HFF-Myc (cell line): ENCODE measurements around the gene VSTM2B.

Experiments used
- DNase-seq: peaks from one replicate; pipeline ENCODE4 v3.0.0-alpha.2; 2011; ENCODE audit warnings: low read depth; ENCODE audit errors: extremely low read depth
- H3K4me3 ChIP-seq: replicated peaks from 2 replicates; pipeline ENCODE4 v1.5.1; 2011; ENCODE audit warnings: low read depth, mild to moderate bottlenecking, control low read depth, low read length
- TF ChIP-seq, protein P1 (sequence below): IDR thresholded peaks from 2 replicates; pipeline ENCODE4 v1.5.1; 2012; ENCODE audit warnings: mild to moderate bottlenecking, low read depth, low read length, control low read depth; ENCODE audit errors: missing control alignments

VSTM2B gene

DNA sequence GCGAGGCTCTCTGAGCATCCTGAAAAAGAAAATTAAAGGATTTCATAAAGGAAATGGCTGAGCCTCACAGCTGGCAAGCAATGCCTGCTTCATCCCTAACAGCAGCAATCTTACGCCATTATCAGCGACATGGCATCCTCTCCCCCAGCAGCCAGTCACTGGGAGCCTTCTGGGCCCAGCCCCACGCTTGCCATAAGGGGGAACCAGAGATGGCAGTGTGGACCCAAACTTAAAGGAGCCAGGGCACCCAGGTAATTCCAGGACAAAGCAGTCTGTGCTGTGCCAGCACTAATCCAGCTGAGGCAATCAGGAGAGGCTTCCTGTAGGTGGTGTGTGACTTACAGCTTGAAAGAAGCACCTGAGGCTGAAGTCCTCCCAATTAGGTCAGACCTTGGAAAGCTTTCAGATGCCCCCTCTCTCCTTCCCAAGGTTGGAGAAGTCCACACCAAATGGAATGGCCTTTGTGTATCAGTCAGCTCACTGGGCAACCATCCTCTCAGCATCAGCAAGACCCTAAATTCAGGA is 10.3 kb downstream of the VSTM2B start:
- H3K4me3 ChIP-seq: no peak overlapping the region
- TF ChIP-seq, protein P1, sequence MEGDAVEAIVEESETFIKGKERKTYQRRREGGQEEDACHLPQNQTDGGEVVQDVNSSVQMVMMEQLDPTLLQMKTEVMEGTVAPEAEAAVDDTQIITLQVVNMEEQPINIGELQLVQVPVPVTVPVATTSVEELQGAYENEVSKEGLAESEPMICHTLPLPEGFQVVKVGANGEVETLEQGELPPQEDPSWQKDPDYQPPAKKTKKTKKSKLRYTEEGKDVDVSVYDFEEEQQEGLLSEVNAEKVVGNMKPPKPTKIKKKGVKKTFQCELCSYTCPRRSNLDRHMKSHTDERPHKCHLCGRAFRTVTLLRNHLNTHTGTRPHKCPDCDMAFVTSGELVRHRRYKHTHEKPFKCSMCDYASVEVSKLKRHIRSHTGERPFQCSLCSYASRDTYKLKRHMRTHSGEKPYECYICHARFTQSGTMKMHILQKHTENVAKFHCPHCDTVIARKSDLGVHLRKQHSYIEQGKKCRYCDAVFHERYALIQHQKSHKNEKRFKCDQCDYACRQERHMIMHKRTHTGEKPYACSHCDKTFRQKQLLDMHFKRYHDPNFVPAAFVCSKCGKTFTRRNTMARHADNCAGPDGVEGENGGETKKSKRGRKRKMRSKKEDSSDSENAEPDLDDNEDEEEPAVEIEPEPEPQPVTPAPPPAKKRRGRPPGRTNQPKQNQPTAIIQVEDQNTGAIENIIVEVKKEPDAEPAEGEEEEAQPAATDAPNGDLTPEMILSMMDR: no peak
- DNase-seq: no peak

DNA sequence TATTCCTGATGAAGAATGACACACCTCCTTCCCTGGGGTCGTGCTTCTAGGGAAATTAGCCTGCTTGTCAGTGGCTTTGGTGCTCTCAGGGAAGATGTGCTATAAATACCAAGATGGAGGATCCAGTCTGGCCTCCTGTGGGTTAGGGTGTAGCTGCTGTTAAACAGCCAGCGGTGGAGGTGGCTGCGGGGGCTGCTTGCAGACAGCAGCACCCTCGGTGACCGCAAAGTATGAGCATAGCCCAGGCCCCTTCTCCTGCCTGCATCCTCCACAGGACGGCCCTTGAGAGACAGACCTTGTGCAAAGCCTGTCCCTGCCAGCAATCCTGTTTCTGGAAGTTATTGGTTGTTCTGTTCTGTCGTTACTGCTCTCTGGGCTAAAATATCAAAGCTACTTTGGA is 11.4 kb downstream of the VSTM2B start:
- TF ChIP-seq, protein P1: no peak
- no peak overlapping the region for H3K4me3 ChIP-seq
- no peak for DNase-seq

DNA sequence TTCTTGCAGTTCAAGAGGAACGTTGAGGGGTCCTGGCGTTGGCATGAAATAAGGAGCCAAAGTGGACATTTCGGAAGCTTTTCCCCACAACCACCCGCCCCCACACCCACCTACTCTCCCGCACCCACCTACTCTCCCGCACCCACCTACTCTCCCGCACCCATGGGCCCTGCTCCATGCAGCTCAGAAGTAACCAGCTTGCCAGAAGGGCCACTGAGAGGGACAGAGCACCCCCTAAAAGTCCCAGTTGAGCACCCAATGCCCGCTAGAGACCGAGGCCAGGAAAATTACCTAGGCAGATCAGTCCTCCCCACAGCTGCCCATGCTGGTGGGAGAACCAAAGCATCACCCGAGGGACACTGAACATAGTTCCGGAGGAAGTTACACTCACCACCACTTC is 11.8 kb downstream of the VSTM2B start:
- TF ChIP-seq, protein P1: no peak
- H3K4me3 ChIP-seq: no peak overlapping the region
- no peak for DNase-seq

DNA sequence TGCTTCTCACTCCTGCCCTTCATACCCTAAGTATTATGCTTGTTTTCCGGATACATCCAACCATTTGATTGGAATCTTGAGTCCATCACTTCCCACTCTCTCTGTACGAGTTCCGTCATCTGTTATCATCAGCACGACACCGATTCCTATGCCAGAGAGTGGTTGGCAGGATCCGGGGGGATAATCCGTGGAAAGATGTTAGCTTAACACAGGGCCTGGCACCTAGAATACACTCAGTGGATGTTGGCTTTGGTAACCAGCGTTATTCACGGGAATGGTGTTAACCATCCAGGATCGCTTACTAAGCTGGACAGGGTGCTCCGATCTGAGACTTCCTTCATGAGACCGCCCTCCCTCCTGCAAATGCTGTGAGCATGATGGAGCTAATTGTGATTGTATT is 12.4 kb downstream of the VSTM2B start:
- no peak for DNase-seq
- H3K4me3 ChIP-seq: no peak overlapping the region
- TF ChIP-seq, protein P1: no peak

DNA sequence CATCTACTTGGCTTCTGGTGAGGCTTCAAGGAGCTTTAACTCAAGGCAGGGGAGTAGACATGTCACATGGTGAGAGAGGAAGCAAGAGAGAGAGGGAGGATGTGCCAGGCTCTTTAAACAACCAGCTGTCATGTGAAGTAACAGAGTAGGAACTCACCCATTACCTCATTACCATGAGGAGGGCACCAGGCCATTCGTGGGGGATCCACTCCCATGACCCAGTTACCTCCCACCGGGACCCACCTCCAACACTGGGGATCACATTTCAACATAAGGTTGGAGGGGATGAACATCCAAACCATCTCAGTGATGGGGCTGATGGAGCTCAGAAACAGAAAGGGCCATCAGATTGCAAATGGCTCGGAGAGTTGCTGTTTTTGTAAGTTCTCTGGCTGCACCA is 12.9 kb downstream of the VSTM2B start:
- DNase-seq: no peak
- H3K4me3 ChIP-seq: no peak overlapping the region
- TF ChIP-seq, protein P1: no peak

DNA sequence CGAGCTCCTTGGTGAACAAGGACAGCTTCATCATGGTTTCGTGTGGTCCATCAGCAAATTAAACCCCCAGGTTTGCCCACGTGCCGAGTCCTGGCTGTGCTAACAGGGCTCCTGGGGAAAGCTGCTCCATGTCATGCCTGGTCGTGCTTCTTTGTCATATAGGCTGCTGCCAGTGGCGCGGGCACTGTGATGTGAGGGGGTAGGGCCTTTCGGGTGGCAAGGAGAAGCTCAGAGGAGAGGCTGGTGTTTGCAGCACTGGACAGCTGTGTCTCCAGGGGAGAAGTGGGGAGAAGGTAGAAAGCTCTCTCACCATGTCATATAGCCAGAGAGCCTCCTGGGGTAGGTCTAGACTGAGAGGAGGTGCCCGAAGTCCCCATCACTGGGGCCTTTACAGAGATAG is 13.3 kb downstream of the VSTM2B start:
- no peak for DNase-seq
- TF ChIP-seq, protein P1: no peak
- no peak overlapping the region for H3K4me3 ChIP-seq

DNA sequence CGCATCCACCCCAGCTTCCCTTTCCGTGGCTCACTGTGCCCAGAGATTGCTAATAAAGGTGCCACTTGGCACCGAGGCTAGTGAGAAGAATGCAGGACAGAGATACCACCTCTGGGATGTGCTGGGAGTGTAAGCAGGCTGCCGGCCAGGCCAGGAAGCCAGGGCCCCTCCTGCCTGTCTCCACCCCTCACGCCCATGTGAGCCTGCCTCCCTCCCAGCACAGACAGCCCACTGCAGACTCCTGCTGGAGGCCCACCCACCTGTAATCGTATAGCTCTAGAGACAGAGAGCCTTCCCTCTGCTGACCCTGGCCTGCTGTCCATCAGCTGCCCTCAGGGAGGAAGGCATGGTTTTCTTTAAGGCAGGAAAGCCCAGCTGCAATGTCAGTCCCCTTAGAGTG is 13.9 kb downstream of the VSTM2B start:
- TF ChIP-seq, protein P1: no peak
- DNase-seq: no peak
- no peak overlapping the region for H3K4me3 ChIP-seq
